Activated naive CD8-positive, alpha-beta T cell treated with anti-CD3 and anti-CD28 coated beads, Interleukin-2, amount 50 U/mL, for 24 hours (primary cell): ENCODE data around the gene VPS13D.
"Not testable (repeated sequence)": the region's sequence is repeated elsewhere in the genome, so short reads cannot be mapped to it uniquely, and the experiment has no call there.

ENCODE experiments used
- ATAC-seq: fragments of 150-1000 bp; cut with Tn5 transposase; one replicate; pipeline ENCODE4 v1.10.0; 2021
- DNase-seq: peaks from one replicate; pipeline ENCODE4 v3.0.0; 2021
- H3K27ac Mint-ChIP-seq: one replicate; pipeline ENCODE4 v1.8.0; 2021; ENCODE audit warnings: mild to moderate bottlenecking, mixed read lengths
- H3K27me3 Mint-ChIP-seq: one replicate; pipeline ENCODE4 v1.8.0; 2021; ENCODE audit warnings: mixed read lengths
- H3K36me3 Mint-ChIP-seq: one replicate; pipeline ENCODE4 v1.8.0; 2021; ENCODE audit warnings: low read depth, mixed read lengths
- H3K4me1 Mint-ChIP-seq: one replicate; pipeline ENCODE4 v1.8.0; 2021; ENCODE audit warnings: mixed read lengths
- H3K4me3 Mint-ChIP-seq: one replicate; pipeline ENCODE4 v1.8.0; 2021; ENCODE audit warnings: mild to moderate bottlenecking, moderate library complexity, mixed read lengths
- H3K9me3 Mint-ChIP-seq: one replicate; pipeline ENCODE4 v1.8.0; 2021; ENCODE audit warnings: mixed read lengths

Gene VPS13D

DNA sequence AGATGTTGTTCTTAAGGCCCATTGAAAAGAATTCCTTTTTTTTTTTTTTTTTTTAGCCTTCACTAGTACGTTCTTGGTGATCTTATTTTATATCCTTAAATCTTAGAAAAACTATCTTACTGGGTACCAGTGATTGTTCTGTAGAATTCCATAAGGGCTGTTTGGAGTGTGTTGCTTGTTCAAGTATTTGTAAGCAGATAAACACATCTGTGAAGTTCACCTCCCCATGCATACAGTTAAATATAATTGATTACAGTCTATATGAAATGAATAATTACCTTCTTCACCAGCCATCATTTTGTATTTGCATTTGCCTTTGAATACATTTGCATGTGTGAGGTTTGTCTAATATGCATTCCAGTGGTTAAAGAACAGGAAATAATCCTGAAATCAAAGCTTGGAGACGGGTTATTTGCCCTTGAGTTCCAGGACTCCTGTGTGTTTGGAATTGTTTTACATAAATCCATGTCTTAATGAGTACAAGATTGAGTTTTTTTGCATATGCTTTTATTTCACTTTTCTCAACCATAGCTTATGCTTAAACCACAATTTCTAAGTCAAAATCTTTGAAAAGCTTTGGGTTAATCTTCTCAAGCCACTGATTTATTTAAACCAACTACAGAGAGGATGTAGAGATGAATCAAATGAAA lies 73.1 kb downstream of the VPS13D start:
- ATAC-seq, result no peak
- no peaks in the 10 kb centered on the region for H3K27me3 Mint-ChIP-seq
- H3K4me1 Mint-ChIP-seq, result peaks cover 24% of the 10 kb centered on the region
- H3K27ac Mint-ChIP-seq, result no peak overlapping the region
- H3K9me3 Mint-ChIP-seq, result no peaks in the 10 kb centered on the region
- peaks cover 44% of the 10 kb centered on the region for H3K36me3 Mint-ChIP-seq
- H3K4me3 Mint-ChIP-seq, result no peak overlapping the region
- DNase-seq, result no peak

DNA sequence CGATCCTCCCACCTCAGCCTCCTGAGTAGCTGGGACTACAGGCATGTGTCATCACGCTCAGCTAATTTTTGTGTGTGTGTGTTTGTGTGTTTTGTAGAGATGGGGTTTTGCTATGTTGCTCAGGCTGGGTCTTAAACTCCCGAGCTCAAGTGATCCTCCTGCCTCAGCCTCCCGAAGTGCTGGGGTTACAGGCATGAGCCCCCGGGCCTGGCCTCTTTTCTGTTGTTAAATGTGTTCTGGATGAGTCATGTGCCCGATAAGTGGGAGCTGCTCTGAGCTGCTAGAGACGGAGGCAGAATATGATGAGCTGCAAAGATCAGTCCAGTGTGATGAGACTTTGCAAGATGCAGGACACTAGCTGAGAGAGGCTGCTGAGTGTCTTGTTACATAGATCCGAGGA lies 75.5 kb downstream of the VPS13D start:
- no peak for ATAC-seq
- Mint-ChIP-seq H3K4me3 (no peak overlapping the region), H3K36me3 (peaks cover 42% of the 10 kb centered on the region), H3K27me3 (no peaks in the 10 kb centered on the region), H3K9me3 (no peaks in the 10 kb centered on the region), H3K4me1 (peaks cover 16% of the 10 kb centered on the region), H3K27ac (no peak overlapping the region)
- no peak for DNase-seq

DNA sequence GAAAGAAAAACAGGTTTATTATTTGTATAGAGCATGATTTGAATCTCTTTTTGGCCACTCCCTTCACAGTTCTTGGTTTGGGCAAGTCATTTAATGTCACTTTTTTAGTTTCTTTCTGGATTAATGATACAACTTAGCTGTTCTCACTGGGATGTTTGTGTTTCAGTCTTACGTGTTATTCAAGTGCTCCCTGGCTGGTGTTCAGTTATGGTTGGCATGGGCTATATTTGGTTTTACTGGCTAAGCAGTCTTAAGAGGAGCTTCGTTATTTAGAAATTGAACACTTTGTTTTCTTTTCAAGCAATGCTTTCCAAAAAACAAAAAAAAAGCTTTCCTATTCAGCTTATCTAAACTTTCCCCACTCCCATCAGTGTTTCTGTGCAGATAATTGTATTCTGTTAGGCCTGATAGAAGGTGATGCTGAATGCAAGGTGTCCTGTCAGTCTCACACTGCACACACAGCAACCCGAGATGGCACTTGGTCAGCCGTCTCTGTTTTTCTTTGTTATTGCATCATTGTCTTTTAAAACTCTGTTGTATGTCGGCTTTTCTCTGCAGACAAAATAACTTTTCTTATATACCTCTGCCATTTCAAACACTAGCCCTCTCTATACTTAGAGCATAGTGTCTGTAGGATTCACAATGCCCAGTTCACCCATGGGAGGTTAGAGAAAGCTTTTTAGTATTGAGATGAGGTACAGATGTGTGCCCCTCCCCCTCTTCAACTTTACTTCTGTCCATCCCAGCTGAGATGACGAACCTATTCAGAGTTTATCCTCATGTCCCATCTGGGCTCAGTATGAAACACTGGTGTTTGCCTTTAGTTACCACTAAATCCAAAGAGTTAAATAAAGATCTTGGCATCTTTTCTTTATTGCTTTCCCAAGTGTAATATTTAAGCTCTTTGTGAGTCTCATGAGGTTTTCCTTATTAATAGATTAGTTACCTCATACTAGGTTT lies 80.2 kb downstream of the VPS13D start:
- ATAC-seq (no peak), DNase-seq (no peak)
- Mint-ChIP-seq H3K4me1 (peaks cover 3% of the 10 kb centered on the region), H3K9me3 (no peaks in the 10 kb centered on the region), H3K27ac (no peak overlapping the region), H3K27me3 (no peaks in the 10 kb centered on the region), H3K36me3 (peaks cover 50% of the 10 kb centered on the region), H3K4me3 (no peak overlapping the region)

DNA sequence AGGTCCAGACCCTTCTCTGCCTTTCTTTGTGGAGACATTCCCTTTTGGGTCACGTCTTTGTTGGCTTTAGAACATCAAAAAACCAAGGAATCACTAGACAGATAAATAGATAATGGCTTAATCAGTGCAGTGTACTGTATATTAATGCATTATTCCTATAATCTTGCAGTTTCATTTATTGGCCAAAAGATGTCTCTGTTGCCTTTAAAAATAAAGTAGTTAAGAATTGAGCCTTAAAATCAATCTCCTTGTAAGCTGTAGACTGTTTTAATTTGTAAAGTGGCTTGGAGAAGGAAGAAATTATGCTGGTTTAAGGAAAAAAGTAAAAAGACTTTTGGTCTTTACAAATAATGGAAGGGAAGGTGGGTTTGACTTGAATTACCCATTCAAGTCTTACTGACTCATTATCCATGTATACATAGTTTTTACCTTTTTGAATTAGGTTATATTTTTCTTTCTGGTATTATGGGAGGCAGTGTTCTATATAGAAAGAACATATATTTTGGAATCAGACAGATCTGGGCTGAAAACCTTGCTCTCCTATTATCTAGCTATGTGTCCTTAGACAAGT lies 84.6 kb downstream of the VPS13D start:
- H3K4me3 Mint-ChIP-seq, result no peak overlapping the region
- no peaks in the 10 kb centered on the region for H3K27me3 Mint-ChIP-seq
- peaks cover 37% of the 10 kb centered on the region for H3K36me3 Mint-ChIP-seq
- no peak overlapping the region for H3K27ac Mint-ChIP-seq
- no peaks in the 10 kb centered on the region for H3K9me3 Mint-ChIP-seq
- DNase-seq (no peak), ATAC-seq (no peak)
- peaks cover 5% of the 10 kb centered on the region for H3K4me1 Mint-ChIP-seq

DNA sequence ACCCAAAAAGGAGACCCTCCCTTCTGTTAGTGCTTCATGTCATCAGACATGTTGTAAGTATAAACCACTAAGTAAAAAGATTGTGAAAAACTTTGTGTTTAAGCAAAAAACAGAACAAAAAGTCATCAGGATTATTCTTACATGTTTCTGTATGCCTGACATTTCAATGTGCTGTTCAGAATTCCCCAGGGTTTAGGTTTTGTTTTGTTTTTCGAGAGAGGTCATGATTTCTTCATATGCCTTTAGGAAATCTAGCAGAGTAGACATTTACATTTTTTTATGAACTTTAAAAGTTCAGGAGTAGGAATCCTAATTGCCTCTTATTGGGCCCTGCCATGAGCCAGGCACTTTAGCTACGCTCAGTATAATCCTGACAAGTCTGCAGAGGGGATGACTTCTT lies 85.3 kb downstream of the VPS13D start:
- Mint-ChIP-seq H3K36me3 (peaks cover 34% of the 10 kb centered on the region), H3K9me3 (no peaks in the 10 kb centered on the region), H3K4me1 (peaks cover 5% of the 10 kb centered on the region), H3K27me3 (no peaks in the 10 kb centered on the region), H3K27ac (peak overlapping the region; percentile 2), H3K4me3 (no peak overlapping the region)
- ATAC-seq (no peak), DNase-seq (no peak)

DNA sequence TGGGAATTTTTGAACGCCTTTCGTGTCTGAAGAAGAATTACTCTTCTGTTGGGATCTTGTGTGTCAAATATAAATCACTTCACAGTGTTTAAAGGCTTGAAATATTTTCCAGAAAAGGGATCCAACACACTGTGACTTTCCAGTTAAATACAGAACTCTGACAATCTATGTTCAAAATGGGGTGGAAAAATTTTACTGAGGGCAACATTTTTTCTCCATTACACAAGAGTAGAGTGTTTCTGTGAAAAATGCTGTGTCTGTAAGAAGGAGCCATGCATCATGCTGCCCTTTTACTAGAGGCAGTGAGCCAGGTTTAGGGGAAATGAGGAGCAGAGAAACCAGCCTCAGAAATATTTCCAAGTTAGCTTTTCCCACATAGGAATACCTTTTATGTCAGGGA lies 86.5 kb downstream of the VPS13D start:
- no peak overlapping the region for H3K4me3 Mint-ChIP-seq
- peaks cover 33% of the 10 kb centered on the region for H3K36me3 Mint-ChIP-seq
- H3K9me3 Mint-ChIP-seq, result no peaks in the 10 kb centered on the region
- no peak overlapping the region for H3K27ac Mint-ChIP-seq
- ATAC-seq (no peak), DNase-seq (no peak)
- H3K27me3 Mint-ChIP-seq, result no peaks in the 10 kb centered on the region
- peaks cover 5% of the 10 kb centered on the region for H3K4me1 Mint-ChIP-seq

DNA sequence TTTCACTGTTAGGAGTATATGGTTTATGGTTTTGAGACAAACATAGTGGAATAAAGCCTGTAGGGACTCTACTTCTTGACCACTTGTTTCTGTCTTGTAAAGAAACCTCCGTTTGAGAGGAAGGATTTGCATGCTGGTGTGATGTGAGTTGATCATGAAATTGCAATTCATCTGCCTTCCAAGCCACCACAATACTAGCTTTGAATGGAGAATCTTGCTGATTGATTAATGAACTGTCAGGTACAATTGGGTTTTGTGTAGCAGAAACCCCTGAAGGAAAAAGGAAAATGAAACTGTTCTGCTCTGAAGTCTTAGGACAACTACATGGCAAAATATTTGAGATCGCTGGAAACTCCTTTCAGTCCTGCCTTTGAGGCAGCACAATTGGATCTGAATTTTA lies 90.7 kb downstream of the VPS13D start:
- ATAC-seq (no peak), DNase-seq (no peak)
- Mint-ChIP-seq H3K36me3 (peaks cover 29% of the 10 kb centered on the region), H3K4me1 (no peaks in the 10 kb centered on the region), H3K27me3 (no peaks in the 10 kb centered on the region), H3K27ac (no peak overlapping the region), H3K9me3 (no peaks in the 10 kb centered on the region), H3K4me3 (no peak overlapping the region)

DNA sequence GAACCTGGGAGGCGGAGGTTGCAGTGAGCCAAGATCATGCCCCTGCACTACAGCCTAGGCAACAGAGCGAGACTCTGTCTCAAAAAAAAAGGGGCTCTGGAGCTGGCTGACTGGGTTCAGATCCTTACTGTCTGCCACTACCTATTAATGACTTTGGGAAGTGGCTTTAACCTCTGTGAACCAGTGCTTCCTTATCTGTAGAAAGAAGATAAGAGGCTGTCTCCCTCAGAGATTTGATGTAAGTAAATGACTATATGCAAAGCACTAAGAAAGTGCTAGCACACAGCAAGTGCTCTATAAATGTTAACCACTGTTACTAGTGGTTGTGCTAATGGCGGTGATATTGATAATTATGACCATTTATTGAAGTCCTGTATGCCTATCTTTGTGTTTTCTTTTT lies 94.6 kb downstream of the VPS13D start:
- H3K36me3 Mint-ChIP-seq, result peaks cover 31% of the 10 kb centered on the region
- H3K27ac Mint-ChIP-seq, result no peak overlapping the region
- no peaks in the 10 kb centered on the region for H3K27me3 Mint-ChIP-seq
- no peaks in the 10 kb centered on the region for H3K9me3 Mint-ChIP-seq
- DNase-seq, result no peak
- no peak overlapping the region for H3K4me3 Mint-ChIP-seq
- ATAC-seq, result no peak
- peaks cover 8% of the 10 kb centered on the region for H3K4me1 Mint-ChIP-seq

DNA sequence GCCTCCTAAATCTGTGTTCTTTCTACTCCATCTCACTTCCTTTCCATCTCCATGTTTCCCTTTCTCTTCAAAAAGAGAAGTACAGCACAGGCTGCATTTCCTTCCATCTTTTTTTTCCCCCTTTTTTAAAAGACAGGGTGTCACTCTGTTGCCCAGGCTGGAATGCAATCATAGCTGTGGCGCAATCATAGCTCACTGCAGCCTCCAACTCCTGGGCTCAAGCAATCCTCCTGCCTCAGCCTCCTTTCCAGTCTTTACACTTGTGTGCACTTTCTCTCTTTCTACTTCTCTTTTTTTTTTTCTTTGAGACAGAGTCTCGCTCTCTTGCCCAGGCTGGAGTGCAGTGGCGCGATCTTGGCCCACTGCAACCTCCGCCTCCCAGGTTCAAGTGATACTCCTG lies 95.1 kb downstream of the VPS13D start:
- H3K27ac Mint-ChIP-seq, H3K9me3 Mint-ChIP-seq, DNase-seq, ATAC-seq, H3K4me3 Mint-ChIP-seq, H3K27me3 Mint-ChIP-seq, H3K4me1 Mint-ChIP-seq: not testable (repeated sequence)
- H3K36me3 Mint-ChIP-seq, result peaks cover 30% of the 10 kb centered on the region

DNA sequence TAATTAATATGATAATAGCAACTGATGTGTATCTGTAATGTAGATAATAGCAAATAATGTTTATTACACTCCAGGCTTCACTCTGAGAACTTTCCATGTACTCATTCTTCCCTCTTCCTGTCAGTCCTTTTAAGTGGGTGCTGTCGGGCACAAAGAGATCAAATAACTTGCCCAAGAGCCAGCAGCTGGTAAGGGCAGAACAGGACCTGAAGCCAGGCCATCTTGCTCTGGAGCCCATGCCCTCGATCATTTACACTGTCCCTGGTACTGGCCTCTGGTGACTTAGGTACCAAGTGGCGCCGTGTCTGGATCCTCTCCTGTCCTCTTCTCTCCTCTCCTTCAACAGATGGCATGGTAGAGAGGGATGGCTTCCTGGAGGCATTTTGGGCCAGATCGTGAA lies 97.2 kb downstream of the VPS13D start:
- no peak overlapping the region for H3K4me3 Mint-ChIP-seq
- no peak overlapping the region for H3K27ac Mint-ChIP-seq
- H3K27me3 Mint-ChIP-seq, result no peaks in the 10 kb centered on the region
- H3K36me3 Mint-ChIP-seq, result peaks cover 35% of the 10 kb centered on the region
- no peak for ATAC-seq
- H3K9me3 Mint-ChIP-seq, result no peaks in the 10 kb centered on the region
- no peak for DNase-seq
- H3K4me1 Mint-ChIP-seq, result peaks cover 8% of the 10 kb centered on the region

DNA sequence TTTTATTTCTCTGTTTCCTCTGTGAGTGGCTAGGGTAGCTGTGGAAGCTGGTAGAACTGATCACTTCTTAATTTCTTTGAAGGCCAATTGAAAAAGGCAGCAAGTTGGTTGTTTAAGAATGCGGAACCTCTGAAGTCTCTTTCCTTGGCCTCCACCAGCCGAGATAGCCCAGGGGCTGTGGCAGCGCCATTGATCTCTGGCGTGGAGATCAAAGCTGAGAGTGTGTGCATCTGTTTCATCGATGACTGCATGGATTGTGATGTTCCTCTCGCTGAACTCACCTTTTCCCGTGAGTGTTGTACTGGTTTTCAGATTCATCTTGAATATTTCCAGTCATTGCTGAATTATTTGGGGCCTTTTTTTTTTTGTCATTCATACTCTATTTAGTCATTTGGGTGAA lies 97.7 kb downstream of the VPS13D start:
- H3K9me3 Mint-ChIP-seq, result no peaks in the 10 kb centered on the region
- H3K36me3 Mint-ChIP-seq, result peaks cover 34% of the 10 kb centered on the region

DNA sequence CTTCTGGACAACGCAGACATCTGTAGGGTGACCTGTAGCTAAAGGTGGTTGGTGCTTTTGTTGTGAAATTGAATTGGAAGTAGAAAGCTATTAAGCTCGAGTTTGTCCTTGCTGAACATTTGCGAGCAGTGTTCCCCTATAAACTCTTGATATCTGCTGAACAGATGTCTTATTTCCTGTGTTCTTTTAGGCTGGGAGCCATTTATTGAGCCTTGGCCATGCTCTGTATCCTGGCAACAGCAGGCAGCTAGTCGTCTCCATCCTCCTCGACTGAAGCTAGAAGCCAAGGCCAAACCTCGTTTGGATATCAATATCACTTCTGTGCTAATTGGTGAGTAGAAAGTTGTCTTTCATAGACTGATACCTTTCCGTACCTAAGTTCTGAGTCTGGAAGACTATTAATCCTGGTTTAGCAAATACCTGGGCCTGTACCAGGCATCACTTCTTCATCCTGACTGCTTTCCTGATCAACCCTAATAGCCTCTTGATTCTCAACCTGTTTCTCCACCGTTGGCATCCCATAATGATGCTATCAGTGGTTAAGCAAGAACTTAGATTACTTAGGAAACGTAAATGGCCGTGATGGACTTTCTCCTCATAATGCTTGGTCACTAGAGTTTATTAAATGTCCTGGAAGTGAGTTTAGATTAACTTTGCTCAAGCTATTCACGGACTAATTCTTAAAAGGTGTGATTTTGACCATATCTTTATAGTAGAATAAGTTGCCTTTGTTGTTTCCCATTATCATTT lies 103.4 kb downstream of the VPS13D start:
- peaks cover 12% of the 10 kb centered on the region for H3K4me1 Mint-ChIP-seq
- no peaks in the 10 kb centered on the region for H3K9me3 Mint-ChIP-seq
- no peak overlapping the region for H3K4me3 Mint-ChIP-seq
- no peaks in the 10 kb centered on the region for H3K27me3 Mint-ChIP-seq
- DNase-seq (no peak), ATAC-seq (no peak)
- no peak overlapping the region for H3K27ac Mint-ChIP-seq
- peaks cover 44% of the 10 kb centered on the region for H3K36me3 Mint-ChIP-seq

More for the DNA sequence above, 97.7 kb downstream of the VPS13D start:
- DNase-seq, result no peak
- Mint-ChIP-seq H3K27me3 (no peaks in the 10 kb centered on the region), H3K4me1 (peaks cover 8% of the 10 kb centered on the region), H3K4me3 (no peak overlapping the region), H3K27ac (no peak overlapping the region)
- ATAC-seq, result no peak

DNA sequence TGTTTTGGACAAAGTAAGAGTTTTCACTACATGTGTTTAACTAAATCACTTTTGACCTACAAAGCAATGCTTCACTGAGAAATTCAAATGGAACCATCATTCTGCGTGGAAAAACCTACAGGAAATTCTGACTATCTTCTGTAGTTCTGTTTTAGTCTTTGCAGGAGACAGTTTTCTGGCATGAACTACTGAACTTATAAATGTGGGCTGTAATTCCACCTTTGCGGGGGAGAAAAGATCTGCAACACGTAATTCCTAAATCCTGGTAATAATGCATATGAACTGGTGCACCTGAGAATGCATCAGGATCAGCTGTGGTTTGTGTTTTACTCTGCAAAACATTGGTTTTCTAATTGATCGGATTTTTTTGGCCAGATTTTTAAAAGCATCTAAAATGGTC lies 106.0 kb downstream of the VPS13D start:
- DNase-seq (no peak), ATAC-seq (no peak)
- H3K4me3 Mint-ChIP-seq, result no peak overlapping the region
- H3K27ac Mint-ChIP-seq, result no peak overlapping the region
- H3K4me1 Mint-ChIP-seq, result peaks cover 23% of the 10 kb centered on the region
- H3K36me3 Mint-ChIP-seq, result peaks cover 41% of the 10 kb centered on the region
- H3K27me3 Mint-ChIP-seq, result no peaks in the 10 kb centered on the region
- no peaks in the 10 kb centered on the region for H3K9me3 Mint-ChIP-seq

DNA sequence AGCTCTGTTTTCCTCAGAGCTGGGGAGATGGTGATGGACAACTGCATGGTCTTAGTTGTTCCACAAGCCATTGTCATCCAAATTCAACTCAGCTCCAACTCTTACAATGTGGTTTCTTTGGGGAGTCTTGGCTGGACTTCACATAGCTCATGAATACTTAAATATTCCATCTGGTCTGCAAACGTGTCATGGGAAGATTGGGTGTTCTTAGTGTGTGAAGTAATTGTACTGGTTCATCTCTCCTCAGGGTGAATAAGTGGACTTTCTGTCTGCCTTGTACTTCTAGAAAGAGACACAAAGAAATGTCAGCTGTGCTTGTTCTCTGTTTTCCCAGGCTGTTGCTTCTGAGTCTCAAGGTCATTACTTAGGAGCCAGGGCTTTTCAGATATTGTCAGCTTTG lies 106.6 kb downstream of the VPS13D start:
- Mint-ChIP-seq H3K9me3 (no peaks in the 10 kb centered on the region), H3K27me3 (no peaks in the 10 kb centered on the region), H3K27ac (no peak overlapping the region), H3K4me1 (peaks cover 29% of the 10 kb centered on the region), H3K36me3 (peaks cover 40% of the 10 kb centered on the region), H3K4me3 (no peak overlapping the region)
- DNase-seq (no peak), ATAC-seq (peak; percentile 33)
